Activated CD8-positive, alpha-beta memory T cell treated with anti-CD3 and anti-CD28 coated beads for 48 hours (primary cell): Measurements from ENCODE around the gene ZNF343.

Experiments used
- DNase-seq, 3 experiments: peaks; one replicate each; pipeline ENCODE4 v3.0.0-alpha.2; 2020; ENCODE audit warnings: low read depth in 2 of 3, low spot score in 2 of 3

ZNF343 gene

DNA sequence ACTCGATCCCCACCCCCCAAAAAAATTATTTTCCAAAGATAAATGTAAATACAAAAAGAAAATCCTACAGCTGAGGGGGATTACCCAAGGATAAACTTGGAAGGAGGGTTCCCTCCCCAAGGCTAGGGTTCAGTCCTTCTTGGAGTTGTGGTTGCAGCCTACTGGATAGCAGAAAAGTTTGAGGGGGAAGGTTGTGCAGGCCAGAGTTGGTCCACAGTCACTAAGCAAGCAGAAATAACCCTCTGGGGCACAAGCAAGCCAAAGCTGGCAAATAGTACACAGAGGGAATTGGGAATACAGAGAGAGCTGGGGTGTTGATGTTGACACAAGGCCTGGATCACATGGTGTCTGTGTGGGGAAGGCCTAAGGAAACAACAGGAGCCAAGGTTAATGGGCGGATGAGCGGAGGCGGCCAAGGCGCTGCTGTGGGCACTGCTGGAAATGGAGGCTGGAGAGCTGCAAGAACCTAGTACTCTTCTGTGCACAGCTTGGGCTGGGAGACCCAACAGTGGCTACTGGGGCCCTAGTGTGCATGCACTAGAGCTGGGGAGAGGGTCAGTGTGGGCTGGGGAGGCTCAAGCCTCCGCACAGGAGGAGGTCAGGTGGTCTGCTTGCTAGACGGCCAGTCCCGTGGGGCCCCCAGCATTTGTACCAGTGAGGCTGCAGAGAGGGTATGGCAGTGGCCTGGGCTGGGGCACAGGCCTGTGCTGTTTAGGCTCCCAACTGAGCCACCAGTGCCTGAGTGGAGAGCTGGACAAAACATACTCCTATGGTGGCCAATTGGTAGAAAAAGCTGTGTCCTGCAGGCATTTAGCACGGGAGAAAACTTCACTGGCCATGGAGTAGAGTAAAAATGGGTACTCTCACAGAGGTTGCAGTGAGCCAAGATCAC, 32.6 kb downstream of the ZNF343 start:
- DNase-seq, result no peak

DNA sequence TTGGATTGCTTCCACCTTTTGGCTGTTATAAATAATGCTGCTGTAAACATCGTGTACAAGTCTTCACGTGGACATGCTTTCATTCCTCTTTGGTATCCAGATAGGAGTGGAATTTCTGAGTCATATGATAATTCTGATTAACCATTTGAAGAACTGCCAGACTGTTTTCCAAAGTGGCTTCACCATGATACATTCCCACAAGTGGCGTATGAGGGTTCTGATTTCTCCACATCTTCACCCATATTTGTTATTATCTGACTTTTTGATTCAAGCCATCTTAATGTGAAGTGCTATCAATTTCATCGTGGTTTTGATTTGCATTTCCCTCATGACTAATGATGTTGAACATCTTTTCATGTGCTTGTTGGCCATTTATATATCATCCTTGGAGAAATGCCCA, 35.2 kb downstream of the ZNF343 start:
- no peak for DNase-seq

DNA sequence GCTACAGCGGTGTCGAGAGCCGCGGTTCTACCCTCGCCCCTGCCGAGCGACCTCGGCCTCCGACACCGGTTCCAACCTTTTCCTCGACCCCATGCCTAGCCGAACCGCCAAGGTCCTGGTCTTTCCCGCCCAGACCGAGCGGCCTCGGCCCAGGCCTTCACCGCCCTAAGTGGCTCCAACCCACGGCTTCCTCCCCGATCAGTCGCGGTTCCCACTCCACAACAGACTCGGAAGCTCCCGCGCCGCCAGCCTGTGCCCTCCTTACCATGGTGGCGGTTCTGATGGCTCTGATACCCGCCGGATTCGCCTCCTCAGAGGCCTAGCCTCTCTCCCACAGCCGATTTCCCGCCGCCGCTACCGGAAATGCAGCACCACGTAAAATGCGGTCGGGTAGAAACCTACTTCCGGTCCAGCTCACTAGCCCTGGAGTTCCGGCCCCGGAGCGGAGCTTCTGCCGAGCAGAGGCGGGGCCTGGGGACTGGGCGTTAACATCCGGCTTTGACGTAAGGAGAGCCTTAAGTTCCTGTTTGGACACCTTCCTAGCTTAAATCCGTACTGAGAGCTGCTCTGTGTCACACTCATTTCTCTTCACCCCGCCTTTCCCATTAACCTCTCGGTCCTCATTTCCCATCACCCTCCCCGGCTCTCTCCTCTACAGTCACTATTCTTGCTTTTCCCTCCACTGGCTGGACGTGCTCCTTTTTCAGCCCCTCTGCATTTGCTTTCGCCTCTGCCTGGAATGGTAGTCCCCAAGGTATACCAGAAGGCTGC, 38.1 kb downstream of the ZNF343 start, which contains the start of gene SNRPB:
TSS of gene SNRPB (minus strand) at position 367 of the 771 bp plus-strand sequence. CDS start at position 268, 99 bp downstream.
- DNase-seq, result peak; percentile 87 to 95 (median 90)

DNA sequence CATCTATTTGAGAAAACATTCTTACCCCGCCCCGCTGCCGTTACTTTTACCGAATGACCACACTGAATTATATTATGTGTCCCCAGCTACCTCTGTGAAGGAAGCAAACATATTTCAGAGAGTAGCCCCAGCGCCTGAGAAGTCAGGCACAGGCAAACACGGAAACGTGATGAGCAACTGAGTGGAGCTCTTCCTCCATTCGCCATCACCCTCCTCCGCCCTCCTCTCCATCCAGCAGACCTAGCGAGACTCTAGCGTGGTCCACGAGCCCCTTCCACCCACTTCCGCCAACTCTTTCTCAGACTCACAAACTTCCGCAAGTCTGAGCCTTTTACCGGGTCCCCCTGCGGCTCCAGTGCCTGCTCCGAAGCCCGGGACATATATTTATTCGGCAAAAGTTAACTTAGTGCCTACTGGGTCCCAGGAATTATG, 38.7 kb downstream of the ZNF343 start:
- peak in 2 of 3 experiments; percentile 37 to 40 for DNase-seq

DNA sequence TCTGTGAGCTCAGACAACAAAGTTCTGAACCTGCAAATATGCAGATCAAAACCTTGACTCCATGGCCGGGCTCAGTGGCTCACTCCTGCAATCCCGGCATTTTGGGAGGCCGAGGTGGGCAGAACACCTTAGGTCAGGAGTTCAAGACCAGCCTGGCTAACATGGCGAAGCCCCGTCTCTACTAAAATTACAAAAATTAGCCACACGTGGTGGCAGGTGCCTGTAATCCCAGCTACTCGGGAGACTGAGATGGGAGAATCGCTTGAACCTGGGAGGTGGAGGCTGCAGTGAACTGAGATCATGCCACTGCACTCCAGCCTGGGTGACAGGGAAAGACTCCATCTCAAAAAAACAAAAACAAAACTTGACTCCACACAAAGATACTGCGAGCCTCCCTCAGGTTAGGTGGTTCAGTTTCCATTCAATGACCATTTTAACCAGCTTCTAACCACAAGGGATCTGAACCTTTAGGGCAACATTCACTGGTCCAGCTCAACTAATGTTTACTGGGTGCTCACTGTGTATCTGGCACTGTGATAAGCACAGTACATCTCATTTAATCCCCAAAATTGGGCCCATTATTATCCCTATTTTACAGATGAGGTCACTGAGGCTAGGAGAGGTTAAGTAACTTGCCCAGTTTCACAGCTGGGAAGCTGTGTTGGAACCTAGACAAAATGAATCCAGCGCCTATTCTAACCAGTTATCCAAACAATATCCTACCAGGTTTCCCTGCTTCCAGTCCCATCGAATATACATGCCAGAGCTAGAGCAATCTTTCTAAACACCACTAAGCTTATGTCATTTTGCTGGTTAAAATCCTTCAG, 39.9 kb downstream of the ZNF343 start:
- DNase-seq, result no peak

DNA sequence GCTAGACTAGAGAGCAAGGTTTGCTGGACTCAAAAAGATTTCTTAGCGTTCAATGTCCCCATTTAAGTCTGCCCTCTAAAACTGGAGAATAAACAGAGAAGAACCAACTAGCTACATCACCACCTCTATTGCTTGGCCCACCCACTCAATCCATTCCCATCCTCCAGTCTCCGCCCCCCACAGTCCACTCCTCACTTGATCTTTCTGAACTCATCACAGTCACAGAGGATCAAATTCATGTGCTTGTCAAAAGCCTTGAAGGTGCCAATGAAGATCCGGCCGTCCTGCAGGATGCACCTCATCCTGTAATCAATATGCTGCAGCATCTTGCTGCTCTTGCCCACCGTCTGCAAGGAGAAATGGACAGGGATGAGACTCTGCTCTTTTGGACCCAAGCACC, 41.3 kb downstream of the ZNF343 start:
- no peak for DNase-seq

- no peak for DNase-seq
Observed at GRCh38 chr20:2465100-2465499, 43.6 kb downstream of the ZNF343 start.

DNA sequence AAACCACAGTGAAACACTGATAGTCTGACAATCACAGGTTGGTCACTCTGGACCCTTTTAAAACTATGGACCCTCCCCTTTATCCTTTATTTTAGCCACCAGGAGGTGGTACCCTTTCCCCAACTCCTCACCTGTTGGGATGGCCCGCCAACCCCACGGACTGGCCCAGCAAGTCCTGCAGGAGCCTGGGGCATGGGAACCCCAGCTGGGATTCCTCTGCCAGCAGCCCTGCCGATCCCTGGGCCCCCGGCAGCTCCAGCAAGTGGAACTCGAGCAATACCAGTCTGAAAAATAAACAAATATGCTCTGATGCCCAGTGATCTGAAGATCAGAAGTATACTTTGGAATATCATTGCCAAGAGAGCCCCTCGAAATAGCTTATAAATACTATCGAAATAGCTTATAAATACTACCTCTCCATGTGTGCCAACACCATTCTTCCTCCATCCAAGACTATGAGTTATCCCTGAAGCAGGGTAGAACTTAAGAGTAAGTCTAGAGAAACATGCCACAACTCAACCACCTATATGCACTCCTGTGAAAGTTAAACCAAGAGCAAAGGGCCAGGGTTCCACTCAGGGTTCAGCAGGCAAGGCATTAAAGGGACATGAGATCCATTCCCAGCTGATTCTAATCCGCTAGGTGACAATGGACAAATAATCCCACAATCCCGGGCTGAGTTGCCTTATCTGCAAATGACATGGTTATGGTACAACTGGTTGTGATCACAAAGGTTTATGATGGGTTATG, 44.9 kb downstream of the ZNF343 start:
- DNase-seq, result no peak

DNA sequence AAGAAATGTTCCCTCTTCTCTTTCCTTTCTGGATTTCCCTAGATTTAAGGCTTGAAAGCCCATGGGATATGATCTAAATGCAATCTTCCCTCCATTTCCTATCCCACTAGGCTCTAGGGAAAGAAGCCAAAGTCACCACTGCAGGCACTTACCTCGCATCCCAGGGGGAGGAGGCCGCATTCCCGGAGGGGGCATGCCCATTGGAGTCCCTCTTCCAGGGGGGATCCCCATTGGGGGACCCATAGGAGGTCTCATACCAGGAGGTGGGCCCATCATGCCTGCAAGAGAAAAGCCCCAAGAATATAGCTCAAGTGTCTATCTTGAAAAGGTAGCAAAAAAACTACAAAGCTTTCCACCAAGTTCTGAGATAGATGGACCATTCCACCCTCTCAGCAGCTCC, 46.2 kb downstream of the ZNF343 start:
- DNase-seq, result no peak

DNA sequence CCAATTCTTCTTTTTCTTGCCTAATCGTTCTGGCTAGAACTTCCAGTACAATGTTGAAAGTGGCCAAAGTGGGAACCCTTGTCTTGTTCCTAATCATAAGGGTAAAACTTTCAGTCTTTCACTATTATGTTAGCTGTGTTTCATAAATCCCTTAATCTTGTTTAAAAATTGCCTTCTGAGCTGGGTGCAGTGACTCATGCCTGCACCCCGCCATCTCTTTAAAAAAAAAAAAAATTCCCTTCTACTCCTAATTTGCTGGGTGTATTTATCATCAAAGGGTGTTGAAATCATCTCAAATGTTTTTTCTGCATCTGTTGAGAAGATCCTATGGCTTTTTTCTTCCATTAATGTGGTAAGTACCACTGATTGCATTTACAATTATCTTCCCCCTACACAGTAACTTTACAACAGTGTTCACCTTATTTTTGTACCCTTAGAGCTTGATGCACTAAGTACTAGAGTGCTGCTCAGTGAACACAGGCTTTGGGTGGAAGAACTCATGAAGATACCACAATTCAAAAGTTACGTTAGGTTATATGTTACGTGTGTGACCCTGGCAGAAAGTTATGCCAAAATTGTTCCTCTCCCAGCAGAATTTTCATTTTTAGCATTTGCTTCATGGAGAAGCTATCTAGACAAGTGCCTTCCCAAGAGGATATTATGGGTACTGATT, 47.8 kb downstream of the ZNF343 start:
- DNase-seq, result no peak

DNA sequence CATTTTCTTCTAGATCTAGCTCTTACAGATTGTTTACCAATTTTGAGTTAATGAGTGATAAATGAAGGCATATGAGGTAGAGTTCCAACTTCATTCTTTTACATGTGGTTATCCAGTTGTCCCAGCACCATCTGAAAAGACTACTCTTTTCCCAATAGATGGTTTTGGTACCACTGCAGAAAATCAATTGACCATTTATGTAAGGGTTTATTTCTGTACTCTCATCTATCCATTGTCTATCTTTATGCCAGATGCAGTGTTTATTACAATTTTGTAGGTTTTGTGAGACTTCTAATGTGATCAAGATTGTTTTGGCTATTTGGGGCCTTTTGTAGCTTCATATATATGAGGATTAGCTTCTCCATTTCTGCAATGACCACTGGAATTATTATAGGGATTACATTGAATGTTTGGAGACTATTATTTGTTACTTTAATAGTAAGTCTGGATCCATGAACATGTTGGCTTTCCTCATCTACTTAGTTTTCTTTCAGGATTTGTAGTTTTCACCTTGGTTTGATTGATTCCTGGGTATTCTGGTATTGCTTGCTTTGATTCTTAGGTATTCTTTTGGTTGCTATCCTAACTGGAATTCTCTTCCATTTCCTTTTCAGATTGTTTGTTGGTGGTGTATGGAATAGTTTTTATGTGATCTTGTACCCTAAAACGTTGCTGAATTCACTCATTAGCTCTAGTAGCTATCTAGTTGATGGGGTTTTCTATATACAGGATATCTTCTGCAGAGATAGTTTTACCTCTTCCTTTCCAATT, 48.5 kb downstream of the ZNF343 start:
- no peak for DNase-seq

DNA sequence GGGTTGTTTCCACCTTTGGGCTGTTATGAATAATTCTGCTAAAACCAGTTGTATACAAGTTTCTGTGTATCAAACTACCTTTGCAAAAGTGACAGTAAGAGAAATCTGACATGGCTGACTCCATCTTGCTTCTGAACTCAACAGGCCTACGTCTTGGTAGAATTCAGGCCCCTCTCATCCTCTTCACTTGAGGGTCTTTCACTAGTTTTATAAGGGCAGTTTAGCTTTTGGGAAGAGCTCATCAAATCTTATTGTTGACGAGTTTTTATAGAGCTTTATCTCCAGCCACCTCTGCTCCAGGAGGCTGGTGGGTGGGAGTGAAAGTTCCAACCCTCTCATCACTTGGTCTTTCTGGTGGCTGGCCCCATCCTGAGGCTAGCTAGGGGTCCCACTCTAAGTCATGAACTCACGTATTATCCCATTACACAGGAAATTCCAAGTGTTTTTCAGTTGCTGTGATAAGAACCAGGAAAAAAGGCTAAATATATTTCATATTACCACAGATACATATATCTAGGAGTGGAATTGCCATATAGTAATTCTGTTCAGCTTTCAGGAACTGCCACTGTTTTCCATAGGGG, 49.7 kb downstream of the ZNF343 start:
- no peak for DNase-seq

DNA sequence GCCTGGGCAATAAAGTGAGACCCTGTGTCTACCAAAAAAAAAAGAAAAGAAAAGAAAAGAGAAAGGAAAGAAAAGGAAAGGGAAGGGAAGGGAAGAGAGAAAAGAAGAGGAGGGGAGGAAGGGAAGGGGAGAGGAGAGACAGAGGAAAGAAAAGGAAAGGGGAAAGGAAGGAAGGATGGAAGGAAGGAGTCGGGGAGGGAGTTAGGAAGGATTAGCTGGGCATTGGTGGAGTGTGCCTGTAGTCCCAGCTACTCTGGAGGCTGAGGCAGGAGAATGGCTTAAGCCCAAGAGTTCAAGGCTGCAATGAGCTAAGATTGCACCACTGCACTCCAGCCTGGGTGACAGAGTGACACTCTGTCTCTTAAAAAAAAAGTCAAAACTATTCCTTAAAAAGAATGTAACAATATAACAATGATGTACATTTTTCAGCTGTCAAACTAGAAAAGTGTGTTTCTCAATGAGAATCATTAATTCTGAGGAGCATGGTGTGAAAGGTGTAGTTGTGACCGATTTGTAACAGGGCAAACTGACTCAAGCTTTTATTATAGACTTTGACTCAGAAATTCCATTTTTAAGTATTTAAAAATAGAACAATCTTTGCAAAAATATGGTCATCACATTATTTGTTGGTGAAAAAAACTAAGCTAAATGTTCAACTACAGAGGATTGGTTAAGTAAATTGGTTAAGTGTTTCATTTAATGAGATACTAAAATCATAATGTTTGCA, 52.8 kb downstream of the ZNF343 start:
- no peak for DNase-seq

- DNase-seq, result no peak
Observed at GRCh38 chr20:2453792-2454191, 54.9 kb downstream of the ZNF343 start.

GRCh38 chr20:2451939-2452732, 56.6 kb downstream of the ZNF343 start:
- DNase-seq, result peak in 2 of 3 experiments; percentile 54 to 55

GRCh38 chr20:2451422-2451821, 57.3 kb downstream of the ZNF343 start:
- no peak for DNase-seq

GRCh38 chr20:2449386-2449785, 59.3 kb downstream of the ZNF343 start:
- DNase-seq, result no peak
